HG02610 (cell line): ENCODE measurements around the gene SCIMP.
"Not testable (repeated sequence)": the region's sequence is repeated elsewhere in the genome, so short reads cannot be mapped to it uniquely, and the experiment has no call there.

Source experiments
- ATAC-seq: cut with Tn5 transposase; IDR thresholded peaks from one replicate; pipeline ENCODE4 v1.9.1; 2021; ENCODE audit warnings: mild to moderate bottlenecking, moderate library complexity; ENCODE audit not compliant: unreplicated experiment

SCIMP gene

DNA sequence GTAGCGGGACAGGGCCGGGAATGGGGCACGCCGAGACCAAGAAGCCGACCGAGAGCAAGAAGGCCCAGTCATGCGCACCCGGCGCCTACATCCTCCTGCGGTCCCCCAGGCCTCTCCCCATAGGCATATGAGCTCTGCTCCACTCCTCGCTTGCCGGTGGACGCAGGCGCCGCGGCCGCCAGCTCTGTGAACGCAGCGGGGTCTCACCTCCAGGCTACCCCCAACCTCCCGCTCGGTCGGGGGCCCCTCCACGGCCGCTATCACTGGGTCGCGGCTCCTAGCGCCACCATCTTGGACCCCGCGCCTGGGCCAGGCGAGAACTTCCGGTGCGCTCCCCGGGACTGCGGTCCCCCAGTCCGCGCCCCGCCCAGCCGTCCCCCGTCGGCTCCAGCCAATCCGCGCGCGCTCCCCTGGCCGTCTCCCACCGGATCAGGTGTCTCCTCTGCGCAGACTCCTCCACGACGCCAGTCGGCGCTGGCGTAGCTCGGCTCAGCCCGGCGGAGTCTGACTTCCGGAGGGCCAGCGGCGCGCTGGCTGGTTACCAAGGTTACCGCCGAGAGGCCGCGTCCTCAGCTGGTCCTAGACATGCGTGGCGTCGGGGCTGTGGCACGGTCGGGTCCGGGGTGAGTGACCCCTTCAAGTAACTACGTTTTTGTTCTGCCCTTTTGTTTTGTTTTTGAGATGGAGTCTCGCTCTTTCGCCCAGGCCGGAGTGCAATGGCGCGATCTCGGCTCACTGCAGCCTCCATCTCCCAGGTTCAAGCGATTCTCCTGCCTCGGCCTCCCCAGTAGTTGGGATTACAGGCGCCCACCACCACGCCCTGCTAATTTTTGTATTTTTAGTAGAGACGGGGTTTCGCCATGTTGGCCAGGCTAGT lies 42.9 kb downstream of the SCIMP start, which contains the start of gene ZNF594:
ZNF594 (minus strand) TSS at position 328 of the 877 bp plus-strand sequence. CDS start 7,612 bp downstream, outside the sequence.
- ATAC-seq = peak; percentile 95

DNA sequence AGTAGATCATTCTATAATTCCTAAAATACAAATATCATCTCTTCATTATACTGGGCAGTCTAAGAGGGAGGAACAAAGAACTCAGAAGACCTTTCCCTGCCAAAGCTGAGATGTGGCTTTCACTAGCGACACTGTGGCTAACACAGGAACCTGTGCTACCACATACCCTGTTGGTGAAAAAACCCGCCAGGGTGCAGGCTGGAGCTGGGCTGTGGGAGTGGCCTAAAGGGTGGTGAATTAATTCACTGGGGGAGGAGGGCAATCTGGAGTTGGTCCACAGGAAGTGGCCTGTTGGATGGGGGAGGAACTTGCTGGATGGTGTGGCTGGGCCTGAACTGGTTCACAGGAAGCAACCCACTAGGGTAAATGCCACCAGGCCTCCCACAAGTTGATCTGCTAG lies 50.4 kb downstream of the SCIMP start:
- no peak for ATAC-seq

DNA sequence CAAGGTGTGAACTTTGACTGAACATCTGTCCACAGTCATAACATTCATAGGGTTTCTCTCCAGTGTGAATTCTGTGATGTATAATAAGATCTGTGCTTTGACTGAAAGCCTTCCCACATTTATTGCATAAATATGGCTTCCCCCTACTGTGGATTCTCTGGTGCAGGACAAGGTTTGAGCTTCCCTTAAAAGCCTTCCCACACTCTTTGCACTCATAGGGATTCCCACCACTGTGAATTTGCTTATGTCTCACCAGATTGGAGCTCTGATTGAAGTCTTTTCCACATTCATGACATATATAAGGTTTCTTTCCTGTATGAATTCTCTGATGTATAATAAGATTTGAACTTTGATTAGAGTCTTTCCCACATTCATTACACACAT lies 51.3 kb downstream of the SCIMP start:
- no peak for ATAC-seq

DNA sequence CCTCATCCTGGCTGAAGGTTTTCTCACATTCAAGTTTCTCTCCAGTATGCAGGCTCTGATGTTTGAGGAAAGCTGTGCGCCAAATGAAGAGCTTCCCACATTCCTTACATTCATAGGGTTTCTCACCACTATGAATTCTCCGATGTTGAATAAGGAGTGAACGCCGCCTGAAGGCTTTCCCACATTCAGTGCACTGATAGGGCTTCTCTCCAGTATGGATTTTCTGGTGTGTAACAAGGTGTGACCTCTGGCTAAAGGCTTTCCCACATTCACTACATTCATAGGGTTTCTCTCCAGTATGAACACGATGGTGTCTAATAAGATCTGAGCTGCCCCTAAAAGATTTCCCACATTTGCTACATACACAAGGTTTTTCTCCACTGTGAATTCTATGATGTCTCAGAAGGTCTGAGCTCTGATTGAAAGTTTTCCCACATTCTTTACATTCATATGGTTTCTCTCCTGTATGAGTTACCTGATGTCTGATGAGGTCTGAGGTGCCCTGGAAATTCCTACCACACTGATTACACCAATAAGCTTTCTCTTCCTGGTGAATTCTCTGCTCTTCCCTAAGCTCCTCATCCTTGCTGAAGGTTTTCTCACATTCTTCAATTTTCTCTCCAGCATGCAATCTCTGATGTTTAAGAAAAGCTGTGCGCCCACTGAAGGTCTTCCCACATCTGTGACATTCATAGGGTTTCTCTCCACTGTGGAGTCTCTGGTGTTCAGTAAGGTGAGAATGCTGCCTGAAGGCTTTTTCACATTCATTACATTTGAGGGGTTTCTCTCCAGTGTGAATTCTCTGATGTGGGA lies 51.9 kb downstream of the SCIMP start:
- ATAC-seq = no peak

DNA sequence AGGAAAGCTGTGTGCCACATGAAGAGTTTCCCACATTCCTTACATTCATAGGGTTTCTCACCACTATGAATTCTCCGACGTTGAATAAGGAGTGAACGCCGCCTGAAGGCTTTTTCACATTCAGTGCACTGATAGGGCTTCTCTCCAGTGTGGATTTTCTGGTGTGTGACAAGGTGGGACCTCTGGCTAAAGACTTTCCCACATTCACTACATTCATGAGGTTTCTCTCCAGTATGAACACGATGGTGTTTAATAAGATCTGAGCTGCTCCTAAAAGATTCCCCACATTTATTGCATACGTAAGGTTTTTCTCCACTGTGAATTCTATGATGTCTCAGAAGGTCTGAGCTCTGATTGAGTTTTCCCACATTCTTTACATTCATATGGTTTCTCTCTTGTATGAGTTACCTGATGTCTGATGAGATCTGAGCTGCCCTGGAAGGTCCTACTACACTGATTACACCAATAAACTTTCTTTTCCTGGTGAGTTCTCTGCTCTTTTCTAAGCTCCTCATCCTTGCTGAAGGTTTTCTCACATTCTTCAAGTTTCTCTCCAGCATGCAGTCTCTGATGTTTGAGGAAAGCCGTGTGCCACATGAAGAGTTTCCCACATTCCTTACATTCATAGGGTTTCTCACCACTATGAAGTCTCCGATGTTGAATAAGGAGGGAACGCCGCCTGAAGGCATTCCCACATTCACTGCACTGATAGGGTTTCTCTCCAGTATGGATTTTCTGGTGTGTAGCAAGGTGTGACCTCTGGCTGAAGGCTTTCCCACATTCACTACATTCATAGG lies 53.0 kb downstream of the SCIMP start:
- ATAC-seq = no peak

DNA sequence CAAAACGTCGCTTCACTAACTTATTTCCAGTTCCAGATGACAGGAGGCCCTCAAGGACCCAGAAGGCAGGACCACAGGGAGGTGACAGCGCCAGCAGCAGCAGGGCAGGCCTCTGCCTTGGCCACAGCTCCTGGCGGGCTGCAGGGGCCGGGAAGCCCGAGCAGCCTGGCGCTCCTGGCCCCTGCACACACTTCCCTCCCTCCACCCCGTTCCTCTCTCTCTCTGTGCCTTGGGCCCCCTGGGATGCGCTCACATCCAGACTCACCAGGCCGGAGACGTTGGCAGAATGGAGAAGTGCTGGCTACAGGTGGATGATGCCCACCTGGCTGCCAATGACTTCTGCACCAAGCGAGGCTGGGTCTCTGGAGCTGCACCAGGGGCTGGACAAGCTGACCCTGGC lies 55.7 kb downstream of the SCIMP start:
- ATAC-seq = no peak

DNA sequence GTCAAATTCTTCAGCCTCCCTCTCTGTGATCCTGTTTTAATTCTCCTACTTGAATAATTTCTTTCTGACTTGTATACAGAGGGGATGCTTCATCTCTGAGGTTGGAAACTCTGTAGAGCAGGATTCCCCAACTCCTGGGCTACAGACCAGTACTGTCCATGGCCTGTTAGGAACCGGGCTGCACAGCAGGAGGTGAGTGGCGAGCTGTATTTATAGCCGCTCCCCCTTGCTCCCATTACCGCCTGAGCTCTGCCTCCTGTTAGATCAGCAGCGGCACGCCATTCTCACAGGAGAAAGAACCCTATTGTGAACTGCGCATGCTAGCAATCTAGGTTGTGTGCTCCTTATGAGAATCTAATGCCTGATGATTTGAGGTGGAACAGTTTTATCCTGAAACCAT lies 59.6 kb downstream of the SCIMP start:
- ATAC-seq = not testable (repeated sequence)

DNA sequence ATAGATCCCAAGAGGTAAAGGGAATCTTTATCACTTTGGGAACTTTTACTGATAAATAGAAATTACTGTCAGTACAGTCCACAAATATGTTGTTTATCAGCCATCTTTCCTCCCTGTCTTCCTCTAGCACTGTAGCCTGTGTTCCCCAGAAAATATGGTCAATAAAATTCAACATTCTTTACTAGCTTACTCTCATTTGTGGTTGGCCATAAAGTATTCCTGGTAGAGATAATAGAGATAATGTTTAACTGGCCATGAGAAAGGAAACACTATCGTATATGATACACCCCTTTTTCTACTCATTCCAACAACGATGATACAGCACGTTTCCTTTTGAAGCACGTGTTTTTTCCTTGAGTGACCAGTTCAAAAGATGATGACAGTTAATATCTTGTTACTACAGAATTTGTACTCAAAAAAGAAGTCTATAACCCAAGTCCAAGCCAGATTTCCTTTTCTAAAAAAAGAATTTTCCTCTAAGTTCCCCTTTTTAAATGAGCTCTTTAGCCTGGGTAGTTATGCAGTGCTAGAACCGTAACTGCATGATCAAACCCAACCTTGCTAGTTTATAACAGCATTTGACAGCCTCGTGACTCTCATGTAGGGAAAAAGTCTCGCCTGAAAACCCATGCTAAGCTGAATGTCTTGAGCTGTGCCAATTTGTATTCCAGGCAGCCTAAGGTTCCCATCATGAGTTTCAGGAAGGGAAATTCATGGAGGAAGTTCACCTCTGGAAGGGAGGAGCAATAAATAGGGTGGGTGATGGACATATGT lies 68.7 kb downstream of the SCIMP start:
- not testable (repeated sequence) for ATAC-seq

DNA sequence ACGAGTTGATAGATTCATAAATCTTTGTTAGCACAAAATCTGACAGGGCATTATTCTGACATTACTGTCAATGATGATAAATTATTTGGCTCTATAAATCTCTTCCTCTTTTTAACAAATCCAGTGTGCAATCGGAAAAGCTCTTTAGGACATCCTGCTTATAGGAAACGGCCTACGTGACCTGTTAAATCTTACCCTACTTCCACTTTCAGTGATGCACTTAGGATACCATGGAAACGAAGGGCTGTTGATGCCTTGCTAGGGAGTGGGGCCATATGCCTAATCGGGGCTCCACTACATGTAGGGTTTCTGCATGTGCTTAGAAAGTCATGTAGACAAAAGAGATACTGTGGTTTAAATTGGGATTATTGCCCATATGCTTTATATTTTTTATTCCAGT lies 70.2 kb downstream of the SCIMP start:
- ATAC-seq = no peak

DNA sequence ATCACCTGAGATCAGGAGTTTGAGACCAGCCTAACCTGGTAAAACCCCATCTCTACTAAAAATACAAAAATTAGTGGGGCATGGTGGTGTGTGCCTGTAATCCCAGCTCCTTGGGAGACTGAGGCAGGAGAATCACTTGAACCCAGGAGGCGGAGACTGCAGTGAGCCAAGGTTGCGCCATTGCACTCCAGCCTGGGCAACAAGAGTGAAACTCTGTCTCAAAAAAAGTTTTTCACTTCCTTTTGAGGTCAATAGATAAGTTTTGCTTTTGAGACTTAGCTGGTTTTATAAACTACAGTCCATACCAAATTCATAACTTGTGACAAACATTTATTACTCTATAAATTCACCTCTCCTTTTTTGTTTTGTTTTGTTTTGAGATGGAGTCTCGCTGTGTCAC lies 72.9 kb downstream of the SCIMP start:
- ATAC-seq = not testable (repeated sequence)

DNA sequence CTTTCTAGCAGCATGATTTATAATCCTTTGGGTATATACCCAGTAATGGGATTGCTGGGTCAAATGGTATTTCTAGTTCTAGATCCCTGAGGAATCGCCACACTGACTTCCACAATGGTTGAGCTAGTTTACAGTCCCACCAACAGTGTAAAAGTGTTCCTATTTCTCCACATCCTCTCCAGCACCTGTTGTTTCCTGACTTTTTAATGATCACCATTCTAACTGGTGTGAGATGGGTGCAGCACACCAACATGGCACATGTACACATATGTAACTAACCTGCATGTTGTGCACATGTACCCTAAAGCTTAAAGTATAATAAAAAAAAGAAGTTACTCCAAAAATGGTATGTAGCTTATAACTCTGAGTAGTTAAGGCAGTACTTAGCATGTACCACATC lies 74.0 kb downstream of the SCIMP start:
- not testable (repeated sequence) for ATAC-seq
